Left colon (tissue), 2 donors: ENCODE measurements around the gene FAM117B. TPM values are rescaled to one million over a fixed set of nuclear protein-coding genes. Genes with fewer than 3 reads are reported as not detected.
"Not testable (repeated sequence)": the region's sequence is repeated elsewhere in the genome, so short reads cannot be mapped to it uniquely, and the experiment has no call there.

Experiments
- ATAC-seq: fragments of 200-7000 bp; cut with Tn5 transposase; one replicate; pipeline ENCODE4 v1.9.1; 2020; ENCODE audit warnings: mild to moderate bottlenecking, moderate library complexity
- DNase-seq, 2 donors: peaks; one replicate each; pipeline ENCODE4 v3.0.0-alpha.2; 2020
- intact Hi-C, 2 donors: fragments of 100-400 bp; cut with DNase I in 1 of 2; cut with micrococcal nuclease in 1 of 2; formaldehyde crosslinking; loops; one replicate each; pipeline versions ENCODE4 v1.11.2 to v1.14.0; 2022; cut with DNase I, micrococcal nuclease
- total RNA-seq, 2 donors: library from RNA; stranded (reverse); fragmentation: NEBNext Ultra II Directional; extraction: Animal tissue kit (Norgen Biotek cat#: 25700); gene quantifications; one replicate each; pipeline ENCODE4 v1.2.1, GENCODE V29; 2021
- donor health status: DM: no; HTN: no; CAD: no.
- donor health status: DM: yes; HTN: yes; CAD: no.

The FAM117B gene
- total RNA-seq, 2 donors from 2014 or later, result 16.1 to 17.7 TPM

- intact Hi-C loops, result no loop called here
- DNase-seq (peak; percentile 90), ATAC-seq (peak; percentile 74)
These were observed 851 bp downstream of the FAM117B start for GRCh38 chr2:202635428-202636212.

GRCh38 chr2:202636213-202636513 is 1.4 kb downstream of the FAM117B start:
- DNase-seq (no peak), ATAC-seq (no peak)
- intact Hi-C loops, result no loop called here

- no peak for DNase-seq
- intact Hi-C loops, result no loop called here
- ATAC-seq, result no peak
These were observed 4.0 kb downstream of the FAM117B start for GRCh38 chr2:202638721-202639120.

GRCh38 chr2:202639231-202639630 is 4.5 kb downstream of the FAM117B start:
- DNase-seq (no peak), ATAC-seq (no peak)
- intact Hi-C loops, result no loop called here

- no peak for ATAC-seq
- intact Hi-C loops, result no loop called here
- no peak for DNase-seq
These were observed 7.8 kb downstream of the FAM117B start for GRCh38 chr2:202642567-202642966.

GRCh38 chr2:202643012-202643858 is 8.5 kb downstream of the FAM117B start:
- DNase-seq (no peak), ATAC-seq (peak; percentile 69)
- intact Hi-C loops, result no loop called here

- ATAC-seq, result no peak
- intact Hi-C loops, result no loop called here
- no peak for DNase-seq
These were observed 17.4 kb downstream of the FAM117B start for GRCh38 chr2:202652119-202652518.

GRCh38 chr2:202653890-202654289 is 19.1 kb downstream of the FAM117B start:
- intact Hi-C loops, result no loop called here
- DNase-seq (no peak), ATAC-seq (no peak)

GRCh38 chr2:202657876-202658275 is 23.1 kb downstream of the FAM117B start:
- intact Hi-C loops, result no loop called here
- ATAC-seq, result no peak
- DNase-seq, result no peak

GRCh38 chr2:202660796-202661195 is 26.0 kb downstream of the FAM117B start:
- DNase-seq (no peak), ATAC-seq (no peak)

GRCh38 chr2:202669841-202670240 is 35.1 kb downstream of the FAM117B start:
- intact Hi-C loops, result no loop called here
- ATAC-seq (no peak), DNase-seq (no peak)

More at GRCh38 chr2:202660796-202661195, 26.0 kb downstream of the FAM117B start:
- intact Hi-C loops, result no loop called here

- DNase-seq (no peak), ATAC-seq (peak; percentile 46)
- intact Hi-C loops, result no loop called here
These were observed 36.7 kb downstream of the FAM117B start for GRCh38 chr2:202671317-202672035.

GRCh38 chr2:202675097-202675496 is 40.3 kb downstream of the FAM117B start:
- ATAC-seq, intact Hi-C loops, DNase-seq: not testable (repeated sequence)

GRCh38 chr2:202679980-202680379 is 45.2 kb downstream of the FAM117B start:
- ATAC-seq (no peak), DNase-seq (no peak)
- intact Hi-C loops, result no loop called here

GRCh38 chr2:202680512-202680911 is 45.7 kb downstream of the FAM117B start:
- intact Hi-C loops, result no loop called here
- no peak for ATAC-seq

GRCh38 chr2:202681688-202682205 is 47.0 kb downstream of the FAM117B start:
- ATAC-seq (peak; percentile 86), DNase-seq (peak in 1 of 2 donors; percentile 32)
- intact Hi-C loops, result no loop called here

More at GRCh38 chr2:202680512-202680911, 45.7 kb downstream of the FAM117B start:
- DNase-seq, result no peak

GRCh38 chr2:202682274-202682673 is 47.5 kb downstream of the FAM117B start:
- no peak for ATAC-seq
- no peak for DNase-seq
- intact Hi-C loops, result no loop called here

GRCh38 chr2:202687276-202687675 is 52.5 kb downstream of the FAM117B start:
- intact Hi-C loops, result no loop called here
- DNase-seq, result no peak
- ATAC-seq, result no peak

- ATAC-seq, result no peak
- DNase-seq, result no peak
- intact Hi-C loops, result no loop called here
These were observed 54.7 kb downstream of the FAM117B start for GRCh38 chr2:202689459-202689858.
